DOHH2 (cell line): ENCODE data around the gene WDTC1.

Source experiments
- EZH2phosphoT487 ChIP-seq: fragments of 200-600 bp; sonication (generic); IDR thresholded peaks from 2 replicates; pipeline ENCODE4 v1.6.1; 2017; ENCODE audit warnings: borderline replicate concordance, mild to moderate bottlenecking, antibody characterized with exemption, low read length, moderate library complexity, mixed read lengths
- TF ChIP-seq, protein P1 (sequence below): fragments of 200-600 bp; sonication (generic); IDR thresholded peaks from one replicate; pipeline ENCODE4 v1.5.1; 2014; ENCODE audit warnings: antibody characterized with exemption, mild to moderate bottlenecking, low read depth, low read length; ENCODE audit not compliant: poor library complexity, severe bottlenecking

DNA sequence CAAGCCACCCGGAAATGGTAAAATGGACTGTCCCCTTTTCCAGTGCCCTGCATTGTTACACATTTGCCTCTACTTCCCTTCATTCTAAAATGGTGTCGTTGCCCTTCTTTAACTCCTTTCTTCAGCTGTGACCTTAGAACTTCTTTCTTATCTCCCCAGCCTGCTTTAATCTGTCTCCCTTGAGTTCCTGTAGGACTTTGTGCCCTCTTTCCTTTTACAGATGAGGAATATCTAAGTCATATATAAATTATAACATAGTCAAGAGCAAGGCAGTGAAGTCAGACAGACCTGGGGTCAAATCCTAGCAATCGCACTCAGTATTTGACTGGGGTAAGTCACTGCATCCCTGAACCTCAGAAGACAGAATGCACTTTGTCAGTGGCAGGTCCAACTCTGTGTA is 56.1 kb downstream of the WDTC1 start:
- TF ChIP-seq, protein P1, sequence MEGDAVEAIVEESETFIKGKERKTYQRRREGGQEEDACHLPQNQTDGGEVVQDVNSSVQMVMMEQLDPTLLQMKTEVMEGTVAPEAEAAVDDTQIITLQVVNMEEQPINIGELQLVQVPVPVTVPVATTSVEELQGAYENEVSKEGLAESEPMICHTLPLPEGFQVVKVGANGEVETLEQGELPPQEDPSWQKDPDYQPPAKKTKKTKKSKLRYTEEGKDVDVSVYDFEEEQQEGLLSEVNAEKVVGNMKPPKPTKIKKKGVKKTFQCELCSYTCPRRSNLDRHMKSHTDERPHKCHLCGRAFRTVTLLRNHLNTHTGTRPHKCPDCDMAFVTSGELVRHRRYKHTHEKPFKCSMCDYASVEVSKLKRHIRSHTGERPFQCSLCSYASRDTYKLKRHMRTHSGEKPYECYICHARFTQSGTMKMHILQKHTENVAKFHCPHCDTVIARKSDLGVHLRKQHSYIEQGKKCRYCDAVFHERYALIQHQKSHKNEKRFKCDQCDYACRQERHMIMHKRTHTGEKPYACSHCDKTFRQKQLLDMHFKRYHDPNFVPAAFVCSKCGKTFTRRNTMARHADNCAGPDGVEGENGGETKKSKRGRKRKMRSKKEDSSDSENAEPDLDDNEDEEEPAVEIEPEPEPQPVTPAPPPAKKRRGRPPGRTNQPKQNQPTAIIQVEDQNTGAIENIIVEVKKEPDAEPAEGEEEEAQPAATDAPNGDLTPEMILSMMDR, result no peak
- TF ChIP-seq EZH2phosphoT487, result no peak
